Keratinocyte (primary cell): ENCODE data around the gene TAS2R16.

Source experiments
- EZH2 ChIP-seq: IDR thresholded peaks from one replicate; pipeline ENCODE4 v1.6.1; 2012; ENCODE audit warnings: inconsistent platforms, mild to moderate bottlenecking, low read length, moderate library complexity
- TF ChIP-seq, protein P1 (sequence below), 3 experiments: IDR thresholded peaks in 1 of 3; conservative IDR thresholded peaks in 1 of 3; optimal IDR thresholded peaks in 1 of 3; 2 replicates in 2 of 3; 3 replicates in 1 of 3; pipeline versions ENCODE3 to v1.5.1; 2011; ENCODE audit warnings: low read length in 3 of 3, mild to moderate bottlenecking in 3 of 3, moderate library complexity in 2 of 3, control low read depth in 1 of 3, inconsistent platforms in 1 of 3; ENCODE audit not compliant: insufficient read depth in 2 of 3; ENCODE audit errors: extremely low read depth in 1 of 3

DNA sequence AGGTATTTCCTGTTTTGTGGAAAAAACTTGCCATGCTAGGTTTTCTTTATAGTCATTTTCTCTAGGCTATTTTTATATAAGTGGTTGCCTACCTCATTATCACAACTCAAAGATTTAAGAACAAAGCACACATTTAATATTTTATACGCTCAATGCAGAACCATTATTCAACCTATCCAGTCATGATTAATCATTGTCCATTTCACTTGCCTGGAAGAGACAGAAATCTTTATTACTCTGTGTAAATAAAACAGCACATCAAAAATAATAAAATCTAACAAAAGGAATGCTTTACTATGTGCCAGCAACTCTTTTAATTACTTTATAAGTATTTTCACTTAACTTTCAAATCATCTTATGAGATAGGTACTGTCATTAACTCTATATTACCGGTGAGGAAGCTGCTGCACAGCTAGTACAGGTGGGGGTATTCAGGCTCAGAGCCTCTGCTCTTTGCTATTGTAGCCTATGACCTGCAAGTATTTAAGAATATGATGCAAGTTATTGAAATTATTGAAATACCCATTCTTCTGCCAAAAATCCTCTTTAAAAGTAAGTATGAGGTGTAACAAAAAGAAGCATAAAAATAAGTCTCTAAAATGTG lies 16.4 kb upstream of the TAS2R16 start:
- TF ChIP-seq, protein P1, sequence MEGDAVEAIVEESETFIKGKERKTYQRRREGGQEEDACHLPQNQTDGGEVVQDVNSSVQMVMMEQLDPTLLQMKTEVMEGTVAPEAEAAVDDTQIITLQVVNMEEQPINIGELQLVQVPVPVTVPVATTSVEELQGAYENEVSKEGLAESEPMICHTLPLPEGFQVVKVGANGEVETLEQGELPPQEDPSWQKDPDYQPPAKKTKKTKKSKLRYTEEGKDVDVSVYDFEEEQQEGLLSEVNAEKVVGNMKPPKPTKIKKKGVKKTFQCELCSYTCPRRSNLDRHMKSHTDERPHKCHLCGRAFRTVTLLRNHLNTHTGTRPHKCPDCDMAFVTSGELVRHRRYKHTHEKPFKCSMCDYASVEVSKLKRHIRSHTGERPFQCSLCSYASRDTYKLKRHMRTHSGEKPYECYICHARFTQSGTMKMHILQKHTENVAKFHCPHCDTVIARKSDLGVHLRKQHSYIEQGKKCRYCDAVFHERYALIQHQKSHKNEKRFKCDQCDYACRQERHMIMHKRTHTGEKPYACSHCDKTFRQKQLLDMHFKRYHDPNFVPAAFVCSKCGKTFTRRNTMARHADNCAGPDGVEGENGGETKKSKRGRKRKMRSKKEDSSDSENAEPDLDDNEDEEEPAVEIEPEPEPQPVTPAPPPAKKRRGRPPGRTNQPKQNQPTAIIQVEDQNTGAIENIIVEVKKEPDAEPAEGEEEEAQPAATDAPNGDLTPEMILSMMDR (optimal IDR thresholded peaks at IDR 0.05 in 1 of 3, IDR thresholded peaks at IDR 0.05 in 1 of 3, conservative IDR thresholded peaks at IDR 0.05 in 1 of 3; ENCODE audit: extremely low read depth in 1 of 3, insufficient read depth in 2 of 3, low read length in 3 of 3) = no peak
- TF ChIP-seq EZH2 = no peak
